ENCODE data around the gene INSC. TPM values are rescaled to one million over a fixed set of nuclear protein-coding genes. Genes with fewer than 3 reads are reported as not detected.

Gene INSC
- total RNA-seq, 2 experiments from 2014 or later, result 0.74 to 1.4 TPM

GRCh38 chr11:15144347-15144746 lies 29.6 kb downstream of the INSC start:
- CTCF ChIA-PET, result interaction anchor here (0.8 to 1.4 kb wide), 3 partner anchors 37 to 44 kb away, joined by 3 read pairs; no protein-coding TSS in a partner anchor

GRCh38 chr11:15145151-15145550 lies 30.4 kb downstream of the INSC start:
- CTCF ChIA-PET, result interaction anchor here (0.8 to 2.9 kb wide), 4 partner anchors 38 to 45 kb away, joined by 3 to 14 read pairs (median 3); no protein-coding TSS in a partner anchor
- Mint-ChIP-seq H3K4me1 (ENCODE audit: low read depth) (no peaks in the 10 kb centered on the region), H3K27me3 (peaks cover 2% of the 10 kb centered on the region), H3K36me3 (ENCODE audit: low read depth) (no peaks in the 10 kb centered on the region), H3K4me3 (no peak overlapping the region), H3K9me3 (no peaks in the 10 kb centered on the region), H3K27ac (no peak overlapping the region)
- ATAC-seq (no peak), DNase-seq (no peak)
- no peak for TF ChIP-seq CTCF (IDR thresholded peaks at IDR 0.05)
- intact Hi-C loops (cut with micrococcal nuclease), result no loop called here
- POLR2A ChIA-PET, result no interaction called here

More at GRCh38 chr11:15144347-15144746, 29.6 kb downstream of the INSC start:
- Mint-ChIP-seq H3K4me3 (no peak overlapping the region), H3K4me1 (ENCODE audit: low read depth) (no peaks in the 10 kb centered on the region), H3K27ac (no peak overlapping the region), H3K9me3 (no peaks in the 10 kb centered on the region), H3K36me3 (ENCODE audit: low read depth) (no peaks in the 10 kb centered on the region), H3K27me3 (peaks cover 2% of the 10 kb centered on the region)
- POLR2A ChIA-PET, result no interaction called here
- intact Hi-C loops (cut with micrococcal nuclease), result no loop called here
- DNase-seq, result no peak
- TF ChIP-seq CTCF (IDR thresholded peaks at IDR 0.05), result no peak
- ATAC-seq, result no peak

- no peaks in the 10 kb centered on the region for H3K9me3 Mint-ChIP-seq
- ChIA-PET CTCF (interaction anchor here (1.3 to 2.9 kb wide), 3 partner anchors 39 to 45 kb away, joined by 3 to 14 read pairs (median 3); no protein-coding TSS in a partner anchor), POLR2A (no interaction called here)
- no peak overlapping the region for H3K27ac Mint-ChIP-seq
- intact Hi-C loops (cut with micrococcal nuclease), result no loop called here
- DNase-seq, result no peak
- no peak for TF ChIP-seq CTCF (IDR thresholded peaks at IDR 0.05)
- no peak overlapping the region for H3K4me3 Mint-ChIP-seq
- ATAC-seq, result no peak
- no peaks in the 10 kb centered on the region for H3K36me3 Mint-ChIP-seq (ENCODE audit: low read depth)
- H3K4me1 Mint-ChIP-seq (ENCODE audit: low read depth), result peaks cover 4% of the 10 kb centered on the region
- H3K27me3 Mint-ChIP-seq, result peaks cover 2% of the 10 kb centered on the region
Measured at GRCh38 chr11:15145615-15146014, 30.9 kb downstream of the INSC start.

GRCh38 chr11:15146271-15147003 lies 31.7 kb downstream of the INSC start:
- H3K27me3 Mint-ChIP-seq, result peaks cover 2% of the 10 kb centered on the region
- no peak for DNase-seq
- H3K4me1 Mint-ChIP-seq (ENCODE audit: low read depth), result peaks cover 8% of the 10 kb centered on the region
- intact Hi-C loops (cut with micrococcal nuclease), result no loop called here
- no peaks in the 10 kb centered on the region for H3K9me3 Mint-ChIP-seq
- no peak overlapping the region for H3K27ac Mint-ChIP-seq
- ChIA-PET POLR2A (no interaction called here), CTCF (interaction anchor here (2.9 kb wide), 1 partner anchor 46 kb away, joined by 14 read pairs; no protein-coding TSS in a partner anchor)
- no peaks in the 10 kb centered on the region for H3K36me3 Mint-ChIP-seq (ENCODE audit: low read depth)
- no peak for ATAC-seq
- H3K4me3 Mint-ChIP-seq, result no peak overlapping the region
- no peak for TF ChIP-seq CTCF (IDR thresholded peaks at IDR 0.05)

- Mint-ChIP-seq H3K27me3 (peaks cover 2% of the 10 kb centered on the region), H3K4me3 (no peak overlapping the region), H3K36me3 (ENCODE audit: low read depth) (no peaks in the 10 kb centered on the region), H3K27ac (no peak overlapping the region), H3K4me1 (ENCODE audit: low read depth) (peaks cover 8% of the 10 kb centered on the region), H3K9me3 (no peaks in the 10 kb centered on the region)
- ChIA-PET CTCF (interaction anchor here (1.4 to 2.9 kb wide), 2 partner anchors 9 to 48 kb away, joined by 3 to 14 read pairs; no protein-coding TSS in a partner anchor), POLR2A (interaction anchor here (0.6 kb wide), 1 partner anchor 11 kb away, joined by 3 read pairs; no protein-coding TSS in a partner anchor)
- no peak for DNase-seq
- no peak for TF ChIP-seq CTCF (IDR thresholded peaks at IDR 0.05)
- intact Hi-C loops (cut with micrococcal nuclease), result no loop called here
- ATAC-seq, result no peak
Measured at GRCh38 chr11:15148169-15148568, 33.4 kb downstream of the INSC start.
